Fibroblast of pulmonary artery (primary cell): ENCODE measurements around the gene GAS5.
A peak's percentile ranks its signal among the peaks of the same experiment; 100 is the strongest.

Source experiments
- DNase-seq: peaks from one replicate; pipeline ENCODE4 v3.0.0-alpha.2; 2010; ENCODE audit warnings: low read depth
- H3K4me3 ChIP-seq: replicated peaks from 2 replicates; pipeline ENCODE4 v1.5.1; 2011; ENCODE audit warnings: low read depth, mild to moderate bottlenecking, control low read depth, low read length, moderate library complexity
- TF ChIP-seq, protein P1 (sequence below): IDR thresholded peaks from 2 replicates; pipeline ENCODE4 v1.5.1; 2011; ENCODE audit warnings: mild to moderate bottlenecking, control low read depth, low read length, inconsistent platforms; ENCODE audit errors: missing control alignments

Gene GAS5

DNA sequence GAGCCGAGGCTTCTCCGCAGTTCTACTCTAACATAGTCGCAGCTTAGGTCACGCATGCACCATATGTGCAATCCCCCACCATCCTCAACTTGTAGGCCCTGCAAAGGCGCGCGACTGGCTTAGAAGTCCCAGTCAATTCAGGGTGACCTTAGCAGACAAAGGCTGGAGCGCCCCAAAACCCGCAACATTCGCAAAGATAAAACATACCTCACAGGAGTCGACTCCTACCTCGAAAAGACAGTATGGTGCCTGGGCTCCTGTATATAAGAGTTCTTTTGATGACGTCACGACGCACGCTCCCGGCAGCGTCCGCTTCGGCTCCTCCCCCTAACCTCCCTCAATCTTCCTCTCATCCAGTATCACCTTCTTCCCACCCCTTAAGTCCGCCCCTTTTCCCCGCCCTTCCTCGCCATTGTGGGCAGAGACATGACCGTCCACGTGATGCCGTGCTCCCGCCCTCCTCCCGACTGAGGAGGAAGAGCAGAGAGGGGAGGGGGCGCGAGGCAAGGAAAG, at the start of gene GAS5:
TSS of gene GAS5 (minus strand) at position 237 of the 513 bp plus-strand sequence.
- TF ChIP-seq, protein P1, sequence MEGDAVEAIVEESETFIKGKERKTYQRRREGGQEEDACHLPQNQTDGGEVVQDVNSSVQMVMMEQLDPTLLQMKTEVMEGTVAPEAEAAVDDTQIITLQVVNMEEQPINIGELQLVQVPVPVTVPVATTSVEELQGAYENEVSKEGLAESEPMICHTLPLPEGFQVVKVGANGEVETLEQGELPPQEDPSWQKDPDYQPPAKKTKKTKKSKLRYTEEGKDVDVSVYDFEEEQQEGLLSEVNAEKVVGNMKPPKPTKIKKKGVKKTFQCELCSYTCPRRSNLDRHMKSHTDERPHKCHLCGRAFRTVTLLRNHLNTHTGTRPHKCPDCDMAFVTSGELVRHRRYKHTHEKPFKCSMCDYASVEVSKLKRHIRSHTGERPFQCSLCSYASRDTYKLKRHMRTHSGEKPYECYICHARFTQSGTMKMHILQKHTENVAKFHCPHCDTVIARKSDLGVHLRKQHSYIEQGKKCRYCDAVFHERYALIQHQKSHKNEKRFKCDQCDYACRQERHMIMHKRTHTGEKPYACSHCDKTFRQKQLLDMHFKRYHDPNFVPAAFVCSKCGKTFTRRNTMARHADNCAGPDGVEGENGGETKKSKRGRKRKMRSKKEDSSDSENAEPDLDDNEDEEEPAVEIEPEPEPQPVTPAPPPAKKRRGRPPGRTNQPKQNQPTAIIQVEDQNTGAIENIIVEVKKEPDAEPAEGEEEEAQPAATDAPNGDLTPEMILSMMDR, result no peak
- H3K4me3 ChIP-seq, result peak within 1 kb of the TSS; percentile 96
- DNase-seq, result peak; percentile 100

DNA sequence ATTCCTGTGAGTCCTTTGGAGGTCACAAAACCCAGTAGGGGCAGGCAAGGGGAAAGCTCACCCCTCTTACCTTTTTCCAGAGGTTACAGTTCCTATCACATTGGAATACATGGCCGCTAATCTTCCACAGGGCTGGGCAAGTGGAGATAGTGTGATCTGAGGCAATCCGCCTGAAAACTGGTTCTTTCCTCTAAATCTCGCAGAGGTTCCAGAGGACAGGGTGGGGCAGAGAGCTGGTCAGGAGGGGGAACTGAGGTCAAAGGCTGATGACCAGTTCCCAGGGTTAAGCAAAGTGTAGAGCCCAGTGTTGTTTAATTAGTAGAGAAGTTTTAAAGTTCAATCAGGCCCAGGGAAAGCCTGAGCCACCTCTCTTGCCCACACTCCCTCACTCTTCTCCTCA, 49.4 kb upstream of the GAS5 start, which contains the start of gene SERPINC1:
TSS of gene SERPINC1 (minus strand) at position 179 of the 400 bp plus-strand sequence. CDS start at position 111, 68 bp downstream.
- no peak within 1 kb of the TSS for H3K4me3 ChIP-seq
- TF ChIP-seq, protein P1, result no peak
- no peak for DNase-seq

DNA sequence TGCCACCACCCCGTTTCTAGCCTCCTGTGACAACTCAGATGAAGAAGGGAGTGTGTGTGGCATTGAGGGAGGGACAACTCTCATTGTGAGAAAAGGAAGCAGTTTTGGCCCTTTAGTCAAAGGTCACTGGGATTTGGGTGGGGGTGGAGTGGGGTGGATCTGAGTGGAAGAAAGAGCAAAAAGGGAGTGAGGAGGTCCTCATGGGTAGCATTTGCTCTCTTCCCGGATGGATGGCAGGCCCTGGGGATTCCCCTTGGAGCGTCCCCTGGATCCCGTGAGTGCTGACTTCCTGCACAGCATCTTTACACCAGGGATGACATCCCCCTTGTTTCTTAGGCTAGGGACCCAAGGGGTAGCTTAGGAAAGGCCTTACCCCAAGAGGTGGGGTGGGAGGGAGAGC, 48.9 kb upstream of the GAS5 start:
- no peak for DNase-seq
- TF ChIP-seq, protein P1, result no peak
- H3K4me3 ChIP-seq, result no peak overlapping the region

DNA sequence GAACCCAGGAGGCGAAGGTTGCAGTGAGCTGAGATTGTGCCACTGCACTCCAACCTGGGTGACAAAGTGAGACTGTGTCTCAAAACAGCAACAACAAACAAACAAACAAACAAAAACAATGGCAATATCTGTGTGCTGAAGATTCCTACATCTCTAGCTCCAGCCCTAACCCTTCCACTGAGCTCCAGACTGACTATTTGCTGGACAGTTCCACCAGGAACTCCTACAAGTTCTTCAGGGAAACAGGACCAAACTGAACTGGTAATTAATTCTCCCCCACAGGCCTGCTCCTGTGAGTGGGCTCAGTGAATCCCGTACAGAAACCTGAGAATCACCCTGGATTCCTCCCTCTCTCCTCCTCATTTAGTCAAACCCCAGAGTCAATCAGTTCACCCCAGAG, 47.8 kb upstream of the GAS5 start:
- TF ChIP-seq, protein P1, result no peak
- H3K4me3 ChIP-seq, result no peak overlapping the region
- DNase-seq, result peak; percentile 3

DNA sequence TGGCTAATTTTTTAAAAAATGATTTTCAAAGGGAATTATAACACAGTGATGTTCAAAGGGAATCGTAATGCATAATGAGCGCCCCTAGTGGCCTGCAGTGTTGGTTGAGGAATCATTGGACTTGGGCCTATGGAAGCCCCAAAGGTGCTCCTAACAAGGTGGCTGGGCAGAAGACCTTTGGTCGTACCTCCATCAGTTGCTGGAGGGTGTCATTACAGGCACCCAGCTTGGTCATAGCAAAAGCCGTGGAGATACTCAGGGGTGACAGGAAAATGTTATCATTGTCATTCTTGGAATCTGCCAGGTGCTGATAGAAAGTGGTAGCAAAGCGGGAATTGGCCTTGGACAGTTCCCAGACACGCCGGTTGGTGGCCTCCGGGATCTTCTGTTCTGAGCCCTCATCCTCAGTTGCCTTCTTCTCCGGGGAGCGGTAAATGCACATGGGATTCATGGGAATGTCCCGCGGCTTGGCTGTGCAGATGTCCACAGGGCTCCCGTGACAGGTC, 46.6 kb upstream of the GAS5 start:
- TF ChIP-seq, protein P1, result peak; percentile 63
- DNase-seq, result peak; percentile 29
- no peak overlapping the region for H3K4me3 ChIP-seq

DNA sequence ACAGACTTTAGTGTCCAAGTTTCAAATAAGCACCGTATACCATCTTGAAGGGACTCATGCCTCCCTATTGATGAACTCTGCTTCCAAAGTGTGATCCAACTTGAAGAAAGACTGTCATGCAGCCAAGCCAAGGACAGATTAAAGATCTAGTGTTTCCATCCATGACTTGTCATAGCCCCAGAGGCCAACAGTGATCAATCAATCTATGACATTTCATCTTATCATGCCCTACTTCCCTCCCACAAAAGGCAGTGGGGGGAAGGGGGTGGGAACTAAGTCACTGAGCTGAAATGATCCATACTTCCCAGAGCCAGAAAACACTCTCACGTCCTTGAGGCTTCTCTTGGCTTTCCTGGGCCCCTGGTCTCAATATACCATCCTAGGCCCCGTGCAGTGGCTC, 45.3 kb upstream of the GAS5 start:
- TF ChIP-seq, protein P1, result no peak
- no peak overlapping the region for H3K4me3 ChIP-seq
- DNase-seq, result no peak

DNA sequence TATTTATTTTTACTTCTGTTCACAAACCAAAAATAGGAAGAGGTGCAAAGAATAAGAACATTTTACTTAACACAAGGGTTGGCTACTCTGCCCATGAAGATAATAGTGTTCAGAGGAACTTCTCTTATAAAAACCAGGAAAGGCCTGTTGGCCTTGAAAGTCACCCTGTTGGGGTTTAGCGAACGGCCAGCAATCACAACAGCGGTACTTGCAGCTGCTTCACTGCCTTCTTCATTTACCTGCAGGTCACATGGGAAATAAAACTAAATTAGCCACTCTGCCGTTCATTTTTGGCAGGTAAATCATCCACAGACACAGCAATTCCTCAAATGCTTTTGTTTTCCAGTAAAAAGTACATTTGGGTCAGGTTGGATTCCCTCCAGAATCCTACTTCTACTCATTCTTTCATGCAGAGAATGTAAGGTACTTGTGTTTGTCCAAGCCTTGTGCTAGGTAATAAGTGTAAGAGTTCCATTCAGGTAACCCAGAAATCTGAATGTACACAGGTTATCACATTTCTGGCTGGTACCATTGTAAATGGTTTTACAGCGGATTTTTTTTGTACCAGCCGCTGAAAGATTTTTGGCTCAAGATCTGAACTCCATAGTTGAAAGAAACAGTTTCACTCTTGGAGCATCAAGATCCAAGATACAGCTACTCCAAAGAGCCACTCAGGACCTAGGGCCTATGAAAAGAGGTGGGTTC, 36.2 kb upstream of the GAS5 start:
- no peak overlapping the region for H3K4me3 ChIP-seq
- no peak for DNase-seq
- TF ChIP-seq, protein P1, result no peak
